Fibroblast of lung (primary cell): ENCODE results near the gene PPP4R3B.

ENCODE experiments used
- EZH2 ChIP-seq: IDR thresholded peaks from 2 replicates; pipeline ENCODE4 v1.5.1; 2012; ENCODE audit warnings: low read length, control low read depth, mild to moderate bottlenecking; ENCODE audit errors: missing control alignments
- TF ChIP-seq, protein P1 (sequence below), 2 donors: IDR thresholded peaks in 1 of 2; conservative IDR thresholded peaks in 1 of 2; 1 replicate in 1 of 2; 2 replicates in 1 of 2; pipeline ENCODE4 v1.5.1; 2011 to 2012; ENCODE audit warnings: low read length in 2 of 2, control low read depth in 1 of 2, inconsistent platforms in 1 of 2, low read depth in 1 of 2, mild to moderate bottlenecking in 1 of 2

DNA sequence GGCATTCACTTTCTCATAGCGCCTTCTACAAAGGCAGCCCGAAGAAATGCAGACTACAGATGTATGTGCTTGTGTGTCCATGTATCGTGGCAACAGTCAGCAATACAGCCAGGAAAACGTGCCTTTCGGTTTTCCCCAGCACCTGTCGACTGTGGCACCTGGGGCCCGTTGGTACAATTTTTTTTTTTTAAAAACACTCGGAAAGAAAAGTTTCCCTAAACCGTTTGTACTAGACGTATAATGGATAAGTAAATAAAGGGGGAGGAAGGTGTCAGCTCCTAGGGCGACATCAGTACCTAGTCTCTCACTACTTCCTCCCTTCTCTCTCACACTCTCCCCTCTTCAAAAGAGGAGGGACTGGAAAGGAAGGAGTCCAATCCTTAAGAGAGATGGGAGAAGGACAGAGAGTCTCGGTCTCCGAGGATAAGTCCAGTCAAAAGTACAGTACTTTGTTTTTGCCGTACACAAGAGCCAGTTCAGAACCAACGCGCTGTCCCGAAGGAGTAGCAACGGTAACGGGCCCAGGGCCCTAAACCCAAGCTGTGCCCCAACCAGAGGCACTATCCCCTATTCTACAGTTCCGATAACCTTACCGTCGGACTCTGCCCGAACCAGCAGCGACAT, 759 bp downstream of the PPP4R3B start:
- TF ChIP-seq, protein P1, sequence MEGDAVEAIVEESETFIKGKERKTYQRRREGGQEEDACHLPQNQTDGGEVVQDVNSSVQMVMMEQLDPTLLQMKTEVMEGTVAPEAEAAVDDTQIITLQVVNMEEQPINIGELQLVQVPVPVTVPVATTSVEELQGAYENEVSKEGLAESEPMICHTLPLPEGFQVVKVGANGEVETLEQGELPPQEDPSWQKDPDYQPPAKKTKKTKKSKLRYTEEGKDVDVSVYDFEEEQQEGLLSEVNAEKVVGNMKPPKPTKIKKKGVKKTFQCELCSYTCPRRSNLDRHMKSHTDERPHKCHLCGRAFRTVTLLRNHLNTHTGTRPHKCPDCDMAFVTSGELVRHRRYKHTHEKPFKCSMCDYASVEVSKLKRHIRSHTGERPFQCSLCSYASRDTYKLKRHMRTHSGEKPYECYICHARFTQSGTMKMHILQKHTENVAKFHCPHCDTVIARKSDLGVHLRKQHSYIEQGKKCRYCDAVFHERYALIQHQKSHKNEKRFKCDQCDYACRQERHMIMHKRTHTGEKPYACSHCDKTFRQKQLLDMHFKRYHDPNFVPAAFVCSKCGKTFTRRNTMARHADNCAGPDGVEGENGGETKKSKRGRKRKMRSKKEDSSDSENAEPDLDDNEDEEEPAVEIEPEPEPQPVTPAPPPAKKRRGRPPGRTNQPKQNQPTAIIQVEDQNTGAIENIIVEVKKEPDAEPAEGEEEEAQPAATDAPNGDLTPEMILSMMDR (conservative IDR thresholded peaks at IDR 0.05 in 1 of 2, IDR thresholded peaks at IDR 0.05 in 1 of 2; ENCODE audit: low read depth in 1 of 2, low read length in 2 of 2) = no peak
- TF ChIP-seq EZH2 = no peak
